Activated CD4-positive, CD25-positive, alpha-beta regulatory T cell (primary cell): ENCODE results near the gene CD4.

ENCODE experiments used
- DNase-seq, 4 experiments: peaks; one replicate each; lab custom pipeline; 2025; lab: John Stamatoyannopoulos, UW

Gene CD4

GRCh38 chr12:6778217-6778573 lies 11.1 kb upstream of the CD4 start:
- no peak for DNase-seq

GRCh38 chr12:6778574-6779550 lies 10.5 kb upstream of the CD4 start:
- DNase-seq = peak; percentile 71 to 80 (median 76)

- no peak for DNase-seq
Observed at GRCh38 chr12:6779708-6780432, 9.5 kb upstream of the CD4 start.

GRCh38 chr12:6780573-6780972 lies 8.8 kb upstream of the CD4 start:
- DNase-seq = no peak

GRCh38 chr12:6782119-6782518 lies 7.2 kb upstream of the CD4 start:
- DNase-seq = no peak

- no peak for DNase-seq
Observed at GRCh38 chr12:6782850-6783566, 6.3 kb upstream of the CD4 start.

- DNase-seq = no peak
Observed at GRCh38 chr12:6783828-6784227, 5.5 kb upstream of the CD4 start.

GRCh38 chr12:6784296-6784695 lies 5.0 kb upstream of the CD4 start:
- no peak for DNase-seq

GRCh38 chr12:6784761-6785160 lies 4.6 kb upstream of the CD4 start:
- DNase-seq = no peak

GRCh38 chr12:6786416-6787094 lies 2.8 kb upstream of the CD4 start:
- no peak for DNase-seq

- no peak for DNase-seq
Observed at GRCh38 chr12:6787309-6787708, 2.0 kb upstream of the CD4 start.

- no peak for DNase-seq
Observed at GRCh38 chr12:6790496-6791150, 1.3 kb downstream of the CD4 start.

GRCh38 chr12:6791931-6792520 lies 2.7 kb downstream of the CD4 start:
- DNase-seq = no peak

GRCh38 chr12:6792522-6793201 lies 3.3 kb downstream of the CD4 start:
- no peak for DNase-seq

- no peak for DNase-seq
Observed at GRCh38 chr12:6795088-6795487, 5.8 kb downstream of the CD4 start.

GRCh38 chr12:6796576-6796975 lies 7.2 kb downstream of the CD4 start:
- DNase-seq = no peak

GRCh38 chr12:6799147-6799546 lies 9.8 kb downstream of the CD4 start:
- DNase-seq = no peak

GRCh38 chr12:6807170-6807569 lies 17.8 kb downstream of the CD4 start:
- DNase-seq = no peak

- no peak for DNase-seq
Observed at GRCh38 chr12:6809056-6809455, 19.7 kb downstream of the CD4 start.

- DNase-seq = no peak
Observed at GRCh38 chr12:6810758-6811157, 21.4 kb downstream of the CD4 start.

GRCh38 chr12:6813363-6813762 lies 24.0 kb downstream of the CD4 start:
- DNase-seq = no peak
